ENCODE data around the gene GALNT10. TPM values are rescaled to one million over a fixed set of nuclear protein-coding genes. Genes with fewer than 3 reads are reported as not detected.

The GALNT10 gene
- total and polyA plus RNA-seq, 10 donors: 7.6 to 50.2 (median 43.5) TPM

GRCh38 chr5:154288145-154288544, 97.6 kb downstream of the GALNT10 start:
- intact Hi-C loops (cut with DNase I; ENCODE audit: low total_unique reads): loop anchor here (10.0 kb wide), 1 partner anchor 93 kb away; the partner anchor contains the start of gene GALNT10
- Histone ChIP-seq H3K4me3 (no peak overlapping the region), H3K36me3 (peaks cover 0 to 13% (median 0%) of the 10 kb centered on the region in 6 donors), H3K4me1 (peaks cover 0 to 66% (median 31%) of the 10 kb centered on the region in 6 donors), H3K27me3 (replicated peaks in 1 of 7) (no peaks in the 10 kb centered on the region), H3K27ac (peak overlapping the region in 1 of 8 donors; percentile 1), H3K9me3 (no peaks in the 10 kb centered on the region)
- TF ChIP-seq POLR2AphosphoS5 (IDR thresholded peaks at IDR 0.05) (no peak), CTCF (IDR thresholded peaks at IDR 0.05 in 8 of 11, conservative IDR thresholded peaks at IDR 0.05 in 3 of 11) (no peak), POLR2A (IDR thresholded peaks at IDR 0.05) (no peak)
- DNase-seq: no peak
- WGBS, 5 donors: 77 to 96% (median 81%) methylated on average over 2 of the region's 2 CpGs

- TF ChIP-seq POLR2A (IDR thresholded peaks at IDR 0.05): no peak
- TF ChIP-seq CTCF (IDR thresholded peaks at IDR 0.05 in 8 of 11, conservative IDR thresholded peaks at IDR 0.05 in 3 of 11): no peak
- TF ChIP-seq POLR2AphosphoS5 (IDR thresholded peaks at IDR 0.05): no peak
- Histone ChIP-seq H3K36me3 (peaks cover 0 to 51% (median 11%) of the 10 kb centered on the region in 6 donors), H3K27me3 (replicated peaks in 1 of 7) (no peaks in the 10 kb centered on the region), H3K9me3 (no peaks in the 10 kb centered on the region), H3K4me1 (peaks cover 0 to 30% (median 11%) of the 10 kb centered on the region in 6 donors), H3K27ac (no peak overlapping the region), H3K4me3 (no peak overlapping the region)
- intact Hi-C loops (cut with DNase I; ENCODE audit: low total_unique reads): no loop called here
- WGBS, 5 donors: 85 to 96% (median 92%) methylated on average over 5 of the region's 5 CpGs
- no peak for DNase-seq
Observed at GRCh38 chr5:154291917-154292316, 101.4 kb downstream of the GALNT10 start.

GRCh38 chr5:154293219-154293618, 102.7 kb downstream of the GALNT10 start:
- Histone ChIP-seq H3K4me1 (peaks cover 0 to 24% (median 5%) of the 10 kb centered on the region in 6 donors), H3K36me3 (peaks cover 0 to 63% (median 11%) of the 10 kb centered on the region in 6 donors), H3K9me3 (no peaks in the 10 kb centered on the region), H3K4me3 (no peak overlapping the region), H3K27ac (no peak overlapping the region), H3K27me3 (replicated peaks in 1 of 7) (no peaks in the 10 kb centered on the region)
- no peak for TF ChIP-seq POLR2A (IDR thresholded peaks at IDR 0.05)
- DNase-seq: no peak
- intact Hi-C loops (cut with DNase I; ENCODE audit: low total_unique reads): no loop called here
- WGBS, 5 donors: 95 to 100% (median 100%) methylated on average over 1 of the region's 1 CpG

- Histone ChIP-seq H3K27me3 (replicated peaks in 1 of 7) (no peaks in the 10 kb centered on the region), H3K36me3 (peaks cover 0 to 85% (median 16%) of the 10 kb centered on the region in 6 donors), H3K4me3 (no peak overlapping the region), H3K27ac (no peak overlapping the region), H3K4me1 (peaks cover 0 to 16% (median 4%) of the 10 kb centered on the region in 6 donors), H3K9me3 (no peaks in the 10 kb centered on the region)
- 97 to 100% (median 100%) methylated on average over 1 of the region's 1 CpG for WGBS, 5 donors
- DNase-seq: no peak
- TF ChIP-seq POLR2A (IDR thresholded peaks at IDR 0.05) (no peak), POLR2AphosphoS5 (IDR thresholded peaks at IDR 0.05) (no peak), CTCF (IDR thresholded peaks at IDR 0.05 in 8 of 11, conservative IDR thresholded peaks at IDR 0.05 in 3 of 11) (no peak)
- intact Hi-C loops (cut with DNase I; ENCODE audit: low total_unique reads): no loop called here
Observed at GRCh38 chr5:154295551-154295950, 105.0 kb downstream of the GALNT10 start.

Data from spleen (tissue), 11 donors.